GM12878 (cell line): Measurements from ENCODE around the gene EEF1A2. TPM values are rescaled to one million over a fixed set of nuclear protein-coding genes. Genes with fewer than 3 reads are reported as not detected.

ENCODE experiments used
- ATAC-seq: fragments of 200-7000 bp; cut with Tn5 transposase; 3 replicates; pipeline ENCODE4 v1.9.1; 2020; ENCODE audit warnings: mild to moderate bottlenecking, moderate library complexity
- BruUV-seq: library from RNA; stranded (reverse); fragments of 400-500 nt; replicated peaks from 2 replicates; lab custom pipeline; 2021; lab: Mats Ljungman, UMichigan
- CTCF ChIA-PET: fragments of 300-600 bp; sonication (Branson Sonifier 250); formaldehyde crosslinking; extraction: SDS; loops from one replicate; lab custom pipeline; 2021; ENCODE audit warnings: inconsistent platforms; lab: Yijun Ruan, JAX
- POLR2A ChIA-PET: fragments of 350-600 bp; formaldehyde crosslinking; extraction: SDS; loops from one replicate; lab custom pipeline; 2021; ENCODE audit warnings: inconsistent platforms; lab: Charles Lee
- RAD21 ChIA-PET: fragments of 300-600 bp; sonication (Branson Sonifier 250); formaldehyde crosslinking; loops from one replicate; lab custom pipeline; 2023; ENCODE audit warnings: antibody characterized with exemption; ENCODE audit not compliant: unreplicated experiment; lab: Charles Lee
- SMC1A ChIA-PET: fragments of 300-600 bp; sonication (Branson Sonifier 250); formaldehyde crosslinking; loops from one replicate; lab custom pipeline; 2023; ENCODE audit not compliant: unreplicated experiment, uncharacterized antibody; lab: Charles Lee
- DNase-seq: peaks from one replicate; pipeline ENCODE4 v3.0.0-alpha.2; 2011; ENCODE audit warnings: low read depth, low spot score
- FAIRE-seq: peaks from 3 replicates; lab custom pipeline; 2011; peaks lifted over from hg19 to GRCh38; lab: Jason Lieb, UNC
- H2AFZ ChIP-seq: 2 replicates; pipeline ENCODE4 v1.6.0; 2011; ENCODE audit warnings: low read depth, low read length, control low read depth; ENCODE audit not compliant: control insufficient read depth
- H3K27ac ChIP-seq: 2 replicates; pipeline ENCODE4 v1.5.1; 2011; ENCODE audit warnings: control low read depth; ENCODE audit not compliant: control insufficient read depth, insufficient read depth
- H3K27me3 ChIP-seq, 2 experiments: replicated peaks in 1 of 2; 2 replicates each; pipeline versions ENCODE4 v1.6.0 to v1.6.1; 2011; ENCODE audit warnings: low read length in 1 of 2; ENCODE audit not compliant: control insufficient read depth in 2 of 2, insufficient read depth in 2 of 2
- H3K36me3 ChIP-seq, 2 experiments: 2 replicates each; pipeline ENCODE4 v1.5.1; 2011; ENCODE audit warnings: low read length in 1 of 2; ENCODE audit not compliant: control insufficient read depth in 2 of 2, insufficient read depth in 2 of 2
- H3K4me1 ChIP-seq: 2 replicates; pipeline ENCODE4 v1.6.1; 2011; ENCODE audit warnings: mild to moderate bottlenecking, low read length, moderate library complexity, mixed read lengths; ENCODE audit not compliant: control insufficient read depth, insufficient read depth
- H3K4me2 ChIP-seq: 2 replicates; pipeline ENCODE4 v1.6.0; 2011; ENCODE audit warnings: control low read depth; ENCODE audit not compliant: control insufficient read depth, insufficient read depth
- H3K4me3 ChIP-seq: fragments of 200-600 bp; sonication (generic); 2 replicates; pipeline ENCODE4 v1.5.1; 2016
- H3K79me2 ChIP-seq: 2 replicates; pipeline ENCODE4 v1.6.0; 2011; ENCODE audit warnings: low read length; ENCODE audit not compliant: control insufficient read depth, insufficient read depth
- H3K9ac ChIP-seq: 2 replicates; pipeline ENCODE4 v1.8.0; 2011; ENCODE audit warnings: low read length, control low read depth, mixed read lengths; ENCODE audit not compliant: control insufficient read depth, insufficient read depth
- H3K9me3 ChIP-seq: replicated peaks from 3 replicates; pipeline ENCODE4 v1.5.1; 2011; ENCODE audit warnings: mild to moderate bottlenecking, low read length; ENCODE audit not compliant: control insufficient read depth, insufficient read depth
- H4K20me1 ChIP-seq: 2 replicates; pipeline ENCODE4 v1.6.0; 2011; ENCODE audit not compliant: control insufficient read depth, insufficient read depth
- ASH2L ChIP-seq: fragments of 300-600, 200-600 bp; sonication (generic); IDR thresholded peaks from 2 replicates; pipeline ENCODE4 v1.6.1; 2017; ENCODE audit warnings: low read depth, mild to moderate bottlenecking, borderline replicate concordance
- BCL3 ChIP-seq: IDR thresholded peaks from 2 replicates; pipeline ENCODE4 v1.6.1; 2011; ENCODE audit warnings: borderline replicate concordance, low read depth, mild to moderate bottlenecking, moderate library complexity, low read length; ENCODE audit not compliant: insufficient read depth, poor library complexity, severe bottlenecking
- CBFB ChIP-seq: IDR thresholded peaks from 2 replicates; pipeline ENCODE4 v1.6.1; 2016; ENCODE audit warnings: antibody characterized with exemption, low read depth
- MEF2A ChIP-seq: IDR thresholded peaks from 2 replicates; pipeline ENCODE4 v1.6.1; 2011; ENCODE audit warnings: low read depth, mild to moderate bottlenecking, low read length, moderate library complexity; ENCODE audit not compliant: insufficient read depth
- MLLT1 ChIP-seq: fragments of 450-650 bp; IDR thresholded peaks from 2 replicates; pipeline ENCODE4 v1.6.1; 2016; ENCODE audit warnings: mild to moderate bottlenecking
- NFYB ChIP-seq: IDR thresholded peaks from 2 replicates; pipeline ENCODE4 v1.6.1; 2011; ENCODE audit warnings: low read depth, mild to moderate bottlenecking, low read length, improper control_type of control experiment, moderate library complexity; ENCODE audit not compliant: insufficient read depth
- SUZ12 ChIP-seq: fragments of 200-600 bp; sonication (generic); IDR thresholded peaks from one replicate; pipeline ENCODE4 v1.6.1; 2018; ENCODE audit warnings: antibody characterized with exemption, mild to moderate bottlenecking; ENCODE audit not compliant: unreplicated experiment
- ZBTB4 ChIP-seq: fragments of 450-650 bp; formaldehyde crosslinking; IDR thresholded peaks from 2 replicates; pipeline ENCODE4 v1.4.0; 2022; ENCODE audit warnings: mild to moderate bottlenecking, moderate library complexity
- ZNF217 ChIP-seq: fragments of 450-650 bp; IDR thresholded peaks from 2 replicates; pipeline ENCODE4 v1.6.1; 2017; ENCODE audit warnings: antibody characterized with exemption, mild to moderate bottlenecking
- WGBS: methylation state at CpG from one replicate; pipeline ENCODE4 v1.1.6; 2016; ENCODE audit warnings: low lambda C conversion rate; ENCODE audit not compliant: insufficient replicate concordance, insufficient coverage; ENCODE audit errors: missing lambda C conversion rate; 5-methylcytosine and 5-hydroxymethylcytosine counted together
- in situ Hi-C: fragments of 300-500 bp; cut with MboI; formaldehyde crosslinking; loops from 9 replicates; pipeline ENCODE4 v1.14.3; 2018; ENCODE audit warnings: mixed read lengths
- intact Hi-C: fragments of 100-400 bp; cut with micrococcal nuclease; formaldehyde crosslinking; loops from one replicate; pipeline ENCODE4 v1.14.2; 2022; ENCODE audit not compliant: unreplicated experiment
- polyA plus RNA-seq, 11 experiments: library from polyadenylated mRNA; depleted of rRNA in 4 of 11; unstranded in 6 of 11; stranded (reverse) in 5 of 11; fragments of >200 nt; fragmentation: Nextera tagmentation in 4 of 11; fragmentation: Illumina TruSeq in 1 of 11; extraction: Ambion mirVana in 4 of 11; extraction: Trizol in 1 of 11; gene quantifications; 1 replicate in 1 of 11; 2 replicates in 10 of 11; pipeline versions ENCODE4 v1.2.1 to v1.2.3, GENCODE V29; 2011 to 2016; ENCODE audit warnings: inconsistent platforms in 2 of 11, missing spikeins in 2 of 11, low read depth in 1 of 11
- total RNA-seq, 4 experiments: library from RNA; depleted of rRNA in 3 of 4; stranded (reverse); fragments of >200 nt in 3 of 4; fragmentation: Illumina TruSeq in 1 of 4; extraction: Trizol in 1 of 4; gene quantifications; 2 replicates each; pipeline versions ENCODE4 v1.2.1 to v1.2.3, GENCODE V29; 2013 to 2021

EEF1A2 gene
- total and polyA plus RNA-seq, 10 of the 15 experiments (the other 5 are each of a cell fraction or from before 2014, with no cell fraction given): 0.56 TPM; not detected in 9

- intact Hi-C loops (no loop called here), in situ Hi-C loops (no loop called here)
- TF ChIP-seq ZNF217: no peak
- TF ChIP-seq CBFB: no peak
- no peak for TF ChIP-seq NFYB
- H3K4me2 ChIP-seq: no peak overlapping the region
- H3K36me3 ChIP-seq: no peaks in the 10 kb centered on the region
- DNase-seq: no peak
- H3K27me3 ChIP-seq: peaks cover 1 to 4% of the 10 kb centered on the region in 2 experiments; a peak in 1 of 4 replicates
- H4K20me1 ChIP-seq: no peaks in the 10 kb centered on the region
- no peak for FAIRE-seq
- H2AFZ ChIP-seq: no peak overlapping the region
- RAD21 ChIA-PET: no interaction called here
- no peak overlapping the region for H3K9ac ChIP-seq
- POLR2A ChIA-PET: no interaction called here
- SMC1A ChIA-PET: no interaction called here
- BruUV-seq: no TSS peak
- no peak for ATAC-seq
- CTCF ChIA-PET: interaction anchor here (1.1 kb wide), 1 partner anchor 43 kb away, joined by 3 read pairs; the partner anchor contains the start of gene PTK6
- no peak overlapping the region for H3K4me3 ChIP-seq
- no peak overlapping the region for H3K27ac ChIP-seq
- WGBS: 62% methylated on average over 45 of the region's 51 CpGs
- no peaks in the 10 kb centered on the region for H3K4me1 ChIP-seq
- H3K79me2 ChIP-seq: no peaks in the 10 kb centered on the region
- H3K9me3 ChIP-seq: no peaks in the 10 kb centered on the region
These were observed 4.3 kb downstream of the EEF1A2 start for GRCh38 chr20:63494420-63495166.

GRCh38 chr20:63494084-63494419, 4.8 kb downstream of the EEF1A2 start:
- H3K27me3 ChIP-seq: peaks cover 0 to 4% of the 10 kb centered on the region in 2 experiments; a peak in 1 of 4 replicates
- intact Hi-C loops: no loop called here
- H3K4me3 ChIP-seq: no peak overlapping the region
- 46% methylated on average over 7 of the region's 7 CpGs for WGBS
- DNase-seq (no peak), FAIRE-seq (no peak), ATAC-seq (no peak)
- H2AFZ ChIP-seq: no peak overlapping the region
- H4K20me1 ChIP-seq: no peaks in the 10 kb centered on the region
- H3K36me3 ChIP-seq: no peaks in the 10 kb centered on the region
- H3K27ac ChIP-seq: no peak overlapping the region
- no peaks in the 10 kb centered on the region for H3K4me1 ChIP-seq
- H3K9me3 ChIP-seq: no peaks in the 10 kb centered on the region
- in situ Hi-C loops: no loop called here
- ChIA-PET CTCF (interaction anchor here (1.1 kb wide), 1 partner anchor 43 kb away, joined by 3 read pairs; the partner anchor contains the start of gene PTK6), POLR2A (no interaction called here), SMC1A (no interaction called here), RAD21 (no interaction called here)
- H3K9ac ChIP-seq: no peak overlapping the region
- no peak overlapping the region for H3K4me2 ChIP-seq
- BruUV-seq: no TSS peak
- H3K79me2 ChIP-seq: no peaks in the 10 kb centered on the region
- TF ChIP-seq MEF2A (no peak), ZBTB4 (CRISPR knock-in tag) (no peak), SUZ12 (no peak), BCL3 (no peak), MLLT1 (no peak), ASH2L (no peak), NFYB (no peak)
